Lung (tissue), 12 donors: Measurements from ENCODE around the gene TET2. TPM values are rescaled to one million over a fixed set of nuclear protein-coding genes. Genes with fewer than 3 reads are reported as not detected.

ENCODE experiments used
- ATAC-seq: fragments of 200-7000 bp; cut with Tn5 transposase; one replicate; pipeline ENCODE4 v1.9.1; 2020; ENCODE audit warnings: moderate number of reproducible peaks; ENCODE audit not compliant: insufficient read depth, low FRiP score
- DNase-seq, 3 donors: peaks; one replicate each; pipeline ENCODE4 v3.0.0-alpha.2; 2013 to 2017
- H3K27ac ChIP-seq, 2 donors: one replicate each; pipeline ENCODE4 v1.5.1; 2013; ENCODE audit warnings: mild to moderate bottlenecking in 2 of 2, moderate library complexity in 2 of 2, control low read depth in 1 of 2, inconsistent platforms in 1 of 2, low read depth in 1 of 2, low read length in 1 of 2
- H3K27me3 ChIP-seq, 3 donors: one replicate each; pipeline ENCODE4 v1.5.1; 2013; ENCODE audit warnings: low read length in 2 of 3; ENCODE audit not compliant: control insufficient read depth in 3 of 3, insufficient read depth in 3 of 3
- H3K36me3 ChIP-seq, 4 donors: one replicate each; pipeline ENCODE4 v1.5.1; 2013; ENCODE audit warnings: low read length in 4 of 4, mild to moderate bottlenecking in 1 of 4, moderate library complexity in 1 of 4; ENCODE audit not compliant: control insufficient read depth in 4 of 4, insufficient read depth in 4 of 4
- H3K4me1 ChIP-seq, 5 donors: one replicate each; pipeline ENCODE4 v1.5.1; 2013; ENCODE audit warnings: low read length in 5 of 5, mild to moderate bottlenecking in 2 of 5, moderate library complexity in 1 of 5; ENCODE audit not compliant: control insufficient read depth in 5 of 5, insufficient read depth in 5 of 5
- H3K4me3 ChIP-seq: one replicate; pipeline ENCODE4 v1.5.1; 2013; ENCODE audit warnings: mild to moderate bottlenecking, control low read depth, moderate library complexity
- H3K9ac ChIP-seq, 2 donors: one replicate each; pipeline ENCODE4 v1.5.1; 2013; ENCODE audit warnings: low read length in 2 of 2, control low read depth in 1 of 2; ENCODE audit not compliant: insufficient read depth in 1 of 2
- H3K9me3 ChIP-seq, 4 donors: one replicate each; pipeline ENCODE4 v1.5.1; 2013; ENCODE audit warnings: low read length in 3 of 4, mild to moderate bottlenecking in 1 of 4, moderate library complexity in 1 of 4; ENCODE audit not compliant: control insufficient read depth in 4 of 4, insufficient read depth in 3 of 4
- CTCF ChIP-seq: IDR thresholded peaks from 2 replicates; pipeline ENCODE4 v1.5.1; 2012; ENCODE audit warnings: mild to moderate bottlenecking; ENCODE audit errors: control extremely low read depth, extremely low read depth
- WGBS, 2 donors: extraction: QIAGEN DNeasy Blood & Tissue Kit; methylation state at CpG; one replicate each; pipeline ENCODE4 v1.1.7; 2013; 5-methylcytosine and 5-hydroxymethylcytosine counted together
- polyA plus RNA-seq, 2 donors: library from polyadenylated mRNA; stranded (reverse); fragments of 200-250 nt; gene quantifications; one replicate each; pipeline ENCODE4 v1.2.1, GENCODE V29; 2013
- total RNA-seq, 2 donors: library from RNA; depleted of rRNA in 1 of 2; stranded (reverse); fragments of >200 nt in 1 of 2; gene quantifications; one replicate each; pipeline ENCODE4 v1.2.1, GENCODE V29; 2014 to 2021
- donor health status: control.
- donor health status: control.
- donor health status: Bipolar disorder and iron deficiency.
- donor health status: healthy.
- donor health status: DM: yes; HTN: yes; CAD: no.

Gene TET2
- total and polyA plus RNA-seq, 4 donors: 4.1 to 72.2 (median 16.5) TPM

- TF ChIP-seq CTCF: no peak
- H3K36me3 ChIP-seq: peaks cover 2 to 23% (median 13%) of the 10 kb centered on the region in 4 donors
- H3K9ac ChIP-seq: no peak overlapping the region
- DNase-seq (no peak), ATAC-seq (no peak)
- WGBS, 2 donors: 79 to 87% methylated on average over 4 of the region's 4 CpGs
- H3K4me1 ChIP-seq: peaks cover 0 to 4% (median 2%) of the 10 kb centered on the region in 5 donors
- no peaks in the 10 kb centered on the region for H3K9me3 ChIP-seq
- no peak overlapping the region for H3K27ac ChIP-seq
- H3K27me3 ChIP-seq: no peaks in the 10 kb centered on the region
- H3K4me3 ChIP-seq: no peak overlapping the region
These were observed 94.8 kb downstream of the TET2 start for GRCh38 chr4:105241451-105241850.

DNA sequence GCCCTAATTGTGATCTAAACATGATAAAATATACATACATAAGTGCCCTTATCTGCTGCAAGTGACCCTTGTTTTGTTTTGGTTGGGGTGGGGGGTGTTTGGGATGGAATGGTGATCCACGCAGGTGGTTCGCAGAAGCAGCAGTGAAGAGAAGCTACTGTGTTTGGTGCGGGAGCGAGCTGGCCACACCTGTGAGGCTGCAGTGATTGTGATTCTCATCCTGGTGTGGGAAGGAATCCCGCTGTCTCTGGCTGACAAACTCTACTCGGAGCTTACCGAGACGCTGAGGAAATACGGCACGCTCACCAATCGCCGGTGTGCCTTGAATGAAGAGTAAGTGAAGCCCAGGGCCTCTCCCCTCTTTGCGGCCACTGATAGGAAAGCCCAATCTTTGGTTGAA is 96.8 kb downstream of the TET2 start:
- Histone ChIP-seq H3K9ac (no peak overlapping the region), H3K9me3 (no peaks in the 10 kb centered on the region), H3K27ac (no peak overlapping the region), H3K4me3 (no peak overlapping the region), H3K27me3 (no peaks in the 10 kb centered on the region), H3K4me1 (peaks cover 0 to 9% (median 0%) of the 10 kb centered on the region in 5 donors), H3K36me3 (peaks cover 2 to 18% (median 7%) of the 10 kb centered on the region in 4 donors)
- WGBS, 2 donors: 96 to 98% methylated on average over 13 of the region's 13 CpGs
- DNase-seq (no peak), ATAC-seq (no peak)
- TF ChIP-seq CTCF: no peak

DNA sequence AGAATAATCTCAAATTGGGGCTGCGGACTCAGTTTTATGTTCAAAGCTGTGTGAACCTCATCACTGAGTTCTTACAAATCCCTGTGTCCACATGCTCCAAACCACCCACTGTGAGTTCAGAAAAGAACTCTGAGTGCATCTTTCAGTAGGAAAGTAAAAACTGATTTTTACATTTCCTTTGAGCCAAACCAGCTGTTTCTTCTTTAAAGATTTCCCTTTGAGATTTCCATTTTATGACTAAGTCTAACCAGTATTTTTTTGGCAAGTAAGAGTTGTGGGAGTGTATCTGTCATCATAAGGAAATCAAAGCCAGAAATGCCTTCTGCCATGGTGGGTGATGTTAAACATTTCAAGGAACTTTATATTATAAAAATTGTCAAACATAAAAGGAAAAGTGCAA is 100.0 kb downstream of the TET2 start:
- Histone ChIP-seq H3K36me3 (peaks cover 0 to 9% (median 7%) of the 10 kb centered on the region in 4 donors), H3K27ac (no peak overlapping the region), H3K4me3 (no peak overlapping the region), H3K4me1 (peaks cover 0 to 9% (median 0%) of the 10 kb centered on the region in 5 donors), H3K27me3 (no peaks in the 10 kb centered on the region), H3K9me3 (no peaks in the 10 kb centered on the region), H3K9ac (no peak overlapping the region)
- TF ChIP-seq CTCF: no peak
- WGBS, 2 donors: 85 to 97% methylated on average over 1 of the region's 1 CpG
- DNase-seq (peak in 2 of 3 donors; percentile 65 to 66), ATAC-seq (no peak)

GRCh38 chr4:105248613-105249012 is 101.9 kb downstream of the TET2 start:
- no peak for TF ChIP-seq CTCF
- 14 to 24% methylated on average over 1 of the region's 1 CpG for WGBS, 2 donors
- H3K36me3 ChIP-seq: peaks cover 0 to 16% (median 7%) of the 10 kb centered on the region in 4 donors

More at GRCh38 chr4:105248613-105249012, 101.9 kb downstream of the TET2 start:
- Histone ChIP-seq H3K9me3 (peaks cover 0 to 5% (median 0%) of the 10 kb centered on the region in 4 donors), H3K27me3 (no peaks in the 10 kb centered on the region), H3K4me3 (no peak overlapping the region), H3K27ac (no peak overlapping the region), H3K4me1 (peaks cover 0 to 9% (median 0%) of the 10 kb centered on the region in 5 donors), H3K9ac (no peak overlapping the region)
- ATAC-seq (no peak), DNase-seq (no peak)
